Upper lobe of right lung (tissue), 1 donor: ENCODE results near the gene KCNJ13. TPM values are rescaled to one million over a fixed set of nuclear protein-coding genes. Genes with fewer than 3 reads are reported as not detected.
A peak's percentile ranks its signal among the peaks of the same experiment; 100 is the strongest.

ENCODE experiments used
- ATAC-seq: fragments of 200-7000 bp; cut with Tn5 transposase; one replicate; pipeline ENCODE4 v1.9.1; 2020; ENCODE audit warnings: mild to moderate bottlenecking, moderate library complexity
- DNase-seq: peaks from one replicate; pipeline ENCODE4 v3.0.0-alpha.2; 2020
- H3K27ac ChIP-seq: fragments of 200-600 bp; one replicate; pipeline ENCODE4 v1.8.0; 2022
- H3K27me3 ChIP-seq: fragments of 200-600 bp; one replicate; pipeline ENCODE4 v1.8.0; 2022; ENCODE audit warnings: mild to moderate bottlenecking
- H3K36me3 ChIP-seq: fragments of 200-600 bp; one replicate; pipeline ENCODE4 v1.8.0; 2022
- H3K4me1 ChIP-seq: fragments of 200-600 bp; one replicate; pipeline ENCODE4 v1.8.0; 2022
- H3K4me3 ChIP-seq: fragments of 200-600 bp; one replicate; pipeline ENCODE4 v1.8.0; 2022; ENCODE audit warnings: mild to moderate bottlenecking
- H3K9me3 ChIP-seq: fragments of 200-600 bp; one replicate; pipeline ENCODE4 v1.8.0; 2022
- CTCF ChIP-seq: fragments of 200-600 bp; IDR thresholded peaks from one replicate; pipeline ENCODE4 v1.8.0; 2022; ENCODE audit warnings: antibody characterized with exemption
- intact Hi-C: fragments of 100-400 bp; cut with DNase I; formaldehyde crosslinking; loops from one replicate; pipeline ENCODE4 v1.11.0; 2022
- total RNA-seq: library from RNA; stranded (reverse); fragmentation: NEBNext Ultra II Directional; extraction: Animal tissue kit (Norgen Biotek cat#: 25700); gene quantifications from one replicate; pipeline ENCODE4 v1.2.1, GENCODE V29; 2021
- donor health status: DM: no; HTN: yes; CAD: no; lungs with severe emphysema.

The KCNJ13 gene
- total RNA-seq, 1 donor from 2014 or later: not detected

- Histone ChIP-seq H3K27ac (no peak overlapping the region), H3K36me3 (peaks cover 34% of the 10 kb centered on the region), H3K4me1 (no peaks in the 10 kb centered on the region), H3K4me3 (no peak overlapping the region), H3K9me3 (no peaks in the 10 kb centered on the region), H3K27me3 (no peaks in the 10 kb centered on the region)
- intact Hi-C loops: no loop called here
- TF ChIP-seq CTCF: no peak
- no peak for ATAC-seq
- no peak for DNase-seq
Measured at GRCh38 chr2:232771870-232772269, 4.5 kb downstream of the KCNJ13 start.

GRCh38 chr2:232770207-232770606 lies 6.2 kb downstream of the KCNJ13 start:
- Histone ChIP-seq H3K4me1 (no peaks in the 10 kb centered on the region), H3K27ac (no peak overlapping the region), H3K27me3 (no peaks in the 10 kb centered on the region), H3K9me3 (no peaks in the 10 kb centered on the region), H3K4me3 (no peak overlapping the region), H3K36me3 (peaks cover 50% of the 10 kb centered on the region)
- no peak for DNase-seq
- ATAC-seq: no peak
- intact Hi-C loops: no loop called here
- no peak for TF ChIP-seq CTCF

- DNase-seq (no peak), ATAC-seq (no peak)
- TF ChIP-seq CTCF: no peak
- Histone ChIP-seq H3K4me3 (no peak overlapping the region), H3K27me3 (no peaks in the 10 kb centered on the region), H3K9me3 (no peaks in the 10 kb centered on the region), H3K36me3 (peaks cover 72% of the 10 kb centered on the region), H3K27ac (no peak overlapping the region), H3K4me1 (no peaks in the 10 kb centered on the region)
- intact Hi-C loops: no loop called here
Measured at GRCh38 chr2:232767866-232768265, 8.5 kb downstream of the KCNJ13 start.

GRCh38 chr2:232761301-232761907 lies 15.0 kb downstream of the KCNJ13 start:
- ATAC-seq (no peak), DNase-seq (no peak)
- Histone ChIP-seq H3K27me3 (no peaks in the 10 kb centered on the region), H3K36me3 (peaks cover 82% of the 10 kb centered on the region), H3K4me3 (no peak overlapping the region), H3K4me1 (no peaks in the 10 kb centered on the region), H3K27ac (no peak overlapping the region), H3K9me3 (no peaks in the 10 kb centered on the region)
- intact Hi-C loops: no loop called here
- peak; percentile 34 for TF ChIP-seq CTCF

GRCh38 chr2:232757905-232758304 lies 18.5 kb downstream of the KCNJ13 start:
- no peak for ATAC-seq
- H3K4me1 ChIP-seq: no peaks in the 10 kb centered on the region
- H3K9me3 ChIP-seq: no peaks in the 10 kb centered on the region
- no peaks in the 10 kb centered on the region for H3K27me3 ChIP-seq
- H3K4me3 ChIP-seq: no peak overlapping the region
- H3K27ac ChIP-seq: no peak overlapping the region
- no peak for TF ChIP-seq CTCF
- DNase-seq: no peak
- intact Hi-C loops: no loop called here
- H3K36me3 ChIP-seq: peaks cover 70% of the 10 kb centered on the region

GRCh38 chr2:232750135-232750671 lies 26.2 kb downstream of the KCNJ13 start:
- Histone ChIP-seq H3K27ac (no peak overlapping the region), H3K4me3 (no peak overlapping the region), H3K4me1 (no peaks in the 10 kb centered on the region), H3K9me3 (no peaks in the 10 kb centered on the region), H3K27me3 (no peaks in the 10 kb centered on the region), H3K36me3 (peaks cover 68% of the 10 kb centered on the region)
- intact Hi-C loops: no loop called here
- no peak for DNase-seq
- no peak for TF ChIP-seq CTCF
- ATAC-seq: no peak
